Stromal cell of bone marrow (primary cell): ENCODE results near the gene ADAM19.
A peak's percentile ranks its signal among the peaks of the same experiment; 100 is the strongest.

Experiments
- DNase-seq: peaks from one replicate; pipeline ENCODE4 v3.0.0-alpha.2; 2012; ENCODE audit warnings: low read depth

ADAM19 gene

GRCh38 chr5:157562111-157562581 lies 13.4 kb downstream of the ADAM19 start:
- peak; percentile 59 for DNase-seq

- no peak for DNase-seq
Measured at GRCh38 chr5:157561110-157561509, 14.5 kb downstream of the ADAM19 start.

GRCh38 chr5:157559301-157559700 lies 16.3 kb downstream of the ADAM19 start:
- DNase-seq: no peak

- no peak for DNase-seq
Measured at GRCh38 chr5:157558681-157559080, 16.9 kb downstream of the ADAM19 start.

- DNase-seq: no peak
Measured at GRCh38 chr5:157558041-157558595, 17.5 kb downstream of the ADAM19 start.

- no peak for DNase-seq
Measured at GRCh38 chr5:157556615-157557418, 18.8 kb downstream of the ADAM19 start.

GRCh38 chr5:157555037-157555640 lies 20.4 kb downstream of the ADAM19 start:
- no peak for DNase-seq

- DNase-seq: no peak
Measured at GRCh38 chr5:157554179-157555036, 21.2 kb downstream of the ADAM19 start.

GRCh38 chr5:157552650-157553049 lies 22.9 kb downstream of the ADAM19 start:
- DNase-seq: no peak

- no peak for DNase-seq
Measured at GRCh38 chr5:157550663-157551062, 24.9 kb downstream of the ADAM19 start.

- DNase-seq: no peak
Measured at GRCh38 chr5:157549954-157550549, 25.5 kb downstream of the ADAM19 start.

- no peak for DNase-seq
Measured at GRCh38 chr5:157549283-157549629, 26.3 kb downstream of the ADAM19 start.

GRCh38 chr5:157548513-157549282 lies 26.9 kb downstream of the ADAM19 start:
- peak; percentile 94 for DNase-seq

- DNase-seq: no peak
Measured at GRCh38 chr5:157547941-157548512, 27.5 kb downstream of the ADAM19 start.

- no peak for DNase-seq
Measured at GRCh38 chr5:157546456-157547100, 29.0 kb downstream of the ADAM19 start.

GRCh38 chr5:157545610-157546310 lies 29.8 kb downstream of the ADAM19 start:
- no peak for DNase-seq

- DNase-seq: no peak
Measured at GRCh38 chr5:157544623-157544989, 31.0 kb downstream of the ADAM19 start.

- DNase-seq: no peak
Measured at GRCh38 chr5:157543825-157544622, 31.6 kb downstream of the ADAM19 start.
